ENCODE results near the gene REXO1. TPM values are rescaled to one million over a fixed set of nuclear protein-coding genes. Genes with fewer than 3 reads are reported as not detected.

The REXO1 gene
- total and polyA plus RNA-seq, 2 donors (not counting 1 experiment from before 2014, with no cell fraction given): 72.6 to 898 TPM

DNA sequence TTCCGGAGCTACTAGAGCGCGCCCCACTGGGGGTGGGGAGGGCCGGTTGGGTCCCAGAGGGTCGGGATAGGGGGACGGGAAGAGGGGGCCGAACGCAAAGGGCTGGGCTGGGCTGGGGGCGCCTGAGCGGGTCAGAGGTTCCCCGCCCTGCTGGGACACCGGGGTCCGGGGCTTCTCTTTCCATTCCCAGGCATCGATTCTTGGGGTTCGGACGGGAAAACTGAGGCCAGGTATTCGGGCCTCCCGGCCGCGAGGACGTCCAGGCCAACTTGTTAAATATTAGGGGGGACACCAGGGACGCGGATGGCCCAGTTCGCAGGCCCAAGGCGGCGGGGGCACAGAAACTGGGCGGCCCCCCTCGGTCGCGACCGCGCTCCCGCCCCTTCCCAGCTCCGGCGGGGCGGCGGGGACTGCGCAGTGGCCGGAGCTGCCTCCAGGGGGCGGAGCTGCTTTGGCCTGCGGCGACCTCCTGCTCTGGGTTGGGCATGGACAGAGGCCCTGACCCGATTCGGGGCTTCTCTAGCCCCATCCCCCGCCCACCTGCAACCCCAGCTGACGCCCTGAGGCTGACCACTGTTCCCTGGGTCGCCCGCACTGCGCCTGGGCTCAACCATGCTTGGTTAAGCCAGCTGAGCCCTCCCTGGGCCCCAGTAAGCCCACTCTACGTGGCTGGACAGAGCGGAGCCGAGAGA is 16.3 kb upstream of the REXO1 start:
- Histone ChIP-seq H3K9me3 (ENCODE audit: control extremely low read depth in 1 of 3, control insufficient read depth in 2 of 3, insufficient read depth in 1 of 3, low read length in 2 of 3) (no peaks in the 10 kb centered on the region), H3K4me3 (ENCODE audit: control extremely low read depth in 1 of 5, extremely low read depth in 1 of 5, insufficient read depth in 1 of 5, low read depth in 2 of 5, low read length in 4 of 5) (peak overlapping the region in 4 of 5 experiments; percentile 67 to 90 (median 72)), H3K9ac (ENCODE audit: low read length) (peak overlapping the region; percentile 73), H3K4me1 (ENCODE audit: control insufficient read depth in 2 of 2, insufficient read depth in 2 of 2, low read length in 2 of 2) (peaks cover 25 to 35% of the 10 kb centered on the region in 2 donors), H3K27me3 (replicated peaks in 1 of 4; ENCODE audit: control extremely low read depth in 1 of 4, control insufficient read depth in 3 of 4, insufficient read depth in 4 of 4, low read length in 3 of 4) (no peaks in the 10 kb centered on the region), H4K20me1 (ENCODE audit: control insufficient read depth, insufficient read depth, low read length, poor library complexity, severe bottlenecking) (peaks cover 30% of the 10 kb centered on the region), H3K27ac (ENCODE audit: low read length in 2 of 2) (peak overlapping the region; percentile 90 to 95), H3K36me3 (replicated peaks in 1 of 2; ENCODE audit: control extremely low read depth in 1 of 2, control insufficient read depth in 1 of 2, extremely low read depth in 1 of 2, insufficient read depth in 2 of 2, low read length in 1 of 2) (peaks cover 0 to 5% of the 10 kb centered on the region in 2 experiments), H3K4me2 (replicated peaks; ENCODE audit: low read depth, low read length, poor library complexity, severe bottlenecking) (peak overlapping the region; percentile 84), H3K79me2 (ENCODE audit: control insufficient read depth, insufficient read depth, low read length) (peaks cover 42% of the 10 kb centered on the region), H2AFZ (ENCODE audit: insufficient read depth, low read depth, low read length, poor library complexity, severe bottlenecking) (peak overlapping the region; percentile 76)
- H3K4me1 Mint-ChIP-seq: peaks cover 26% of the 10 kb centered on the region
- TF ChIP-seq, protein P1, sequence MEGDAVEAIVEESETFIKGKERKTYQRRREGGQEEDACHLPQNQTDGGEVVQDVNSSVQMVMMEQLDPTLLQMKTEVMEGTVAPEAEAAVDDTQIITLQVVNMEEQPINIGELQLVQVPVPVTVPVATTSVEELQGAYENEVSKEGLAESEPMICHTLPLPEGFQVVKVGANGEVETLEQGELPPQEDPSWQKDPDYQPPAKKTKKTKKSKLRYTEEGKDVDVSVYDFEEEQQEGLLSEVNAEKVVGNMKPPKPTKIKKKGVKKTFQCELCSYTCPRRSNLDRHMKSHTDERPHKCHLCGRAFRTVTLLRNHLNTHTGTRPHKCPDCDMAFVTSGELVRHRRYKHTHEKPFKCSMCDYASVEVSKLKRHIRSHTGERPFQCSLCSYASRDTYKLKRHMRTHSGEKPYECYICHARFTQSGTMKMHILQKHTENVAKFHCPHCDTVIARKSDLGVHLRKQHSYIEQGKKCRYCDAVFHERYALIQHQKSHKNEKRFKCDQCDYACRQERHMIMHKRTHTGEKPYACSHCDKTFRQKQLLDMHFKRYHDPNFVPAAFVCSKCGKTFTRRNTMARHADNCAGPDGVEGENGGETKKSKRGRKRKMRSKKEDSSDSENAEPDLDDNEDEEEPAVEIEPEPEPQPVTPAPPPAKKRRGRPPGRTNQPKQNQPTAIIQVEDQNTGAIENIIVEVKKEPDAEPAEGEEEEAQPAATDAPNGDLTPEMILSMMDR (IDR thresholded peaks at IDR 0.05): peak; percentile 79
- no peak for TF ChIP-seq EZH2 (IDR thresholded peaks at IDR 0.05; ENCODE audit: borderline replicate concordance, insufficient read depth, low read depth, low read length, poor library complexity, severe bottlenecking)
- peak; percentile 25 for ATAC-seq (ENCODE audit: low read depth)
- no peaks in the 10 kb centered on the region for H3K9me3 Mint-ChIP-seq (ENCODE audit: insufficient read depth)
- no peaks in the 10 kb centered on the region for H3K27me3 Mint-ChIP-seq
- intact Hi-C loops (cut with micrococcal nuclease): loop anchor here (1.0 to 5.0 kb wide), 8 partner anchors 8 to 403 kb away; partner anchors contain the start of genes ADAT3, IZUMO4, MOB3A and REXO1
- peak overlapping the region; percentile 93 for H3K27ac Mint-ChIP-seq
- peak overlapping the region; percentile 82 for H3K4me3 Mint-ChIP-seq
- 1% methylated on average over 51 of the region's 52 CpGs for WGBS (ENCODE audit: insufficient coverage)
- ChIA-PET CTCF (interaction anchor here (0.5 to 3.1 kb wide), 27 partner anchors 9 to 452 kb away, joined by 3 to 22 read pairs (median 4); partner anchors contain the start of genes ABHD17A, ADAT3, IZUMO4 and MOB3A), POLR2A (interaction anchor here (0.5 to 1.4 kb wide), 20 partner anchors 9 to 835 kb away, joined by 3 to 22 read pairs (median 4); partner anchors contain the start of gene REXO1)
- peak; percentile 84 for DNase-seq
